ES-I3 (cell line): Measurements from ENCODE around the gene CDH15.
"Not testable (repeated sequence)": the region's sequence is repeated elsewhere in the genome, so short reads cannot be mapped to it uniquely, and the experiment has no call there.

Source experiments
- H3K36me3 ChIP-seq: 2 replicates; pipeline ENCODE4 v1.6.1; 2013; ENCODE audit warnings: mild to moderate bottlenecking, low read length, control low read depth, moderate library complexity; ENCODE audit not compliant: insufficient read depth
- H3K4me1 ChIP-seq: 2 replicates; pipeline ENCODE4 v1.6.1; 2013; ENCODE audit warnings: mild to moderate bottlenecking, control low read depth, low read length; ENCODE audit not compliant: insufficient read depth
- H3K9ac ChIP-seq: 2 replicates; pipeline ENCODE4 v1.6.1; 2013; ENCODE audit warnings: low read depth, mild to moderate bottlenecking, low read length, moderate library complexity
- H3K9me3 ChIP-seq: 2 replicates; pipeline ENCODE4 v1.6.1; 2013; ENCODE audit warnings: mild to moderate bottlenecking, low read length, moderate library complexity; ENCODE audit not compliant: control insufficient read depth, insufficient read depth

Gene CDH15

DNA sequence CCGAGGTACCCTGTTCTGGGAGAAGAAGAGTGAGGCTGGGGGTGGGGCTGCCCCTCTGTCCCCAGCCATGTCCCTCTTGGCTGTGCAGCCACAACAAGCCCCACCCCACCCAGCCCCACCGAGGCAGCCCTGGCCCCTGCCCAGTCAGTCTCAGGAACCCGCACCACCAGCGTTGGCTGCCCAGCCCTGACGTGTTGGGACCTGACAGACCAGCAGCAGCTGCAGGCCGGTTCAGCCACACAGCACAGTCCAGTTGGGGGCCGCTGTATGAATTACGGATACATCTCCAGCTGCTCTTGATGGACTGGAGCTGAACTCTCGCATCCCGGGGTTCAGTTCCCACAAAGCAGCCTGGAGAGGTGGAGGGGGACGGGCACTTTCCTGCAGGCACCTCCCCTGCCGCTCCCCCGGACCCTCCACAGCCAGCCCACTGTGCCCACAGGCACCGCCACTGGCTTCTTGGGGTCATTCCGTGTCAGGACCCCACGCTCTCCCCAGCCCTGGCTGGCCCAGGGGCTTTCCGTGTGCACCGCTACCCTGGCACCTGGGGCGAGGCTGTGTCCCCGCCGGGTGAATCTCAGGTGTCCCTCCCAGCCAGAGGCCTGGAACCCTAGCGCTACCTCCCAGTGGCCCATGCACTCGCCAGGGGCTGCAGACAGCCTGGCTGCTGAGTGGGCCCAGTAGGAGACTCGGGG, 7.1 kb downstream of the CDH15 start:
- H3K9ac ChIP-seq, result no peak overlapping the region

DNA sequence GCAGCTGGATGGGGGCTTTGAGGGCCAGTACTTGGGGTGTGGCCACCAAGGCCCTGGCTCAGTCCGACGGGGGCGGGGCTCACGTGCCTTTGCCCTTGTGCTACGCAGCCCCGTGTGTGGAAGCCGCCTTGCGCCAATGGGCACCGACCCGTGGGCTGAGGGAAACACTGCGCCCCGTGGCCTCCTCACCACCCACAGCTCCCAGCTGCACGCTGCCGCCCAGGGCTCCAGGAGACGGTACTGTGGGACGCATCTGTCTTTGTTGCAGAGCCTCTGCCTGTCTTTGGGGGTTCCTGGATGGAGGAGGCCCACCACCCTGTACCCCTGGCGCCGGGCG, 7.6 kb downstream of the CDH15 start:
- H3K36me3 ChIP-seq, result no peaks in the 10 kb centered on the region
- no peaks in the 10 kb centered on the region for H3K9me3 ChIP-seq
- H3K9ac ChIP-seq, result no peak overlapping the region
- no peaks in the 10 kb centered on the region for H3K4me1 ChIP-seq

More for the DNA sequence above, 7.1 kb downstream of the CDH15 start:
- Histone ChIP-seq H3K9me3 (no peaks in the 10 kb centered on the region), H3K36me3 (no peaks in the 10 kb centered on the region), H3K4me1 (peaks cover 4% of the 10 kb centered on the region; the same call in 1 of the 2 replicates)

DNA sequence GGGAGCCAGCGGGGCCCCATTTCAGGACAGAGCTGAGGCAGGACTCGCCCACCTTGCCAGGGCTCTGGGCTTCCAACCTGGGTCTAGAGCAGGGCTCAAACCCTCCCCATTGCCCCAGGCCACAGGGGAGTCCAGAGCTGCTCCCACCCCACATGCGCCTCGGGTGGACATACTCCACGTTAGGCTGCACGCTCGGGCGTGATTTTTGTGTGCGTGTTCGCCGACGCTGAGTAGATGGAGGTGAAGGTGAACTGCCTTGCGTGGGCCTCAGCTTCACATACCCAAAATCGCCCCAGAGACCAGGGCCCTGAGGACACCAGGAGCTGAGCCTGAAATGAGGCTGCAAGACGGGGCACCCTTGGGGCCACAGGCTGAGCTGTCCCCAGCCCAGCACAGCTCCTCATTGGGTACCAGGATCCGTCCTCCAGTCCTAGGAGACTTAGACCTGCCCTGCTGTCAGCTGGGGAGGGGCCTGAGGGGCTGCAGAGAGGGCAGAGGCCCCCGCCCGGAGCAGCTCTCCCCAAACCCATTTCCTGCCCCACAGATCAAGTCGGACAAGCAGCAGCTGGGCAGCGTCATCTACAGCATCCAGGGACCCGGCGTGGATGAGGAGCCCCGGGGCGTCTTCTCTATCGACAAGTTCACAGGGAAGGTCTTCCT, 8.2 kb downstream of the CDH15 start:
- Histone ChIP-seq H3K36me3 (no peaks in the 10 kb centered on the region), H3K9ac (no peak overlapping the region), H3K4me1 (no peaks in the 10 kb centered on the region), H3K9me3 (no peaks in the 10 kb centered on the region)

DNA sequence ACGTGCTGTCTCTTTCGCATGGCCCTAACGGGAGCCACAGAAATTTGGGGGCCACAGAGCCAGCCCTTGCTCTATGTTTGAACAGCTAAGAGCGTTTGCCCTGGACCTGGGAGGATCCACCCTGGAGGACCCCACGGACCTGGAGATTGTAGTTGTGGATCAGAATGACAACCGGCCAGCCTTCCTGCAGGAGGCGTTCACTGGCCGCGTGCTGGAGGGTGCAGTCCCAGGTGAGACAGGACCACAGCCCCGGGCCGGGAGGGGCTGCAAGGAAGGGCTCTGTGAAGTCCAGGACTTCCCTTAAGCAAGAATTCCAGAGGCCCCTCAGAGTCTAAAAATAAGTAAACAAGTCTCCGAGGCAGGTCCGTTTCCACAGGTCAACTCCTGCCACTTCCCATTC, 11.9 kb downstream of the CDH15 start:
- H3K9ac ChIP-seq, result no peak overlapping the region
- no peaks in the 10 kb centered on the region for H3K36me3 ChIP-seq
- no peaks in the 10 kb centered on the region for H3K4me1 ChIP-seq
- no peaks in the 10 kb centered on the region for H3K9me3 ChIP-seq

DNA sequence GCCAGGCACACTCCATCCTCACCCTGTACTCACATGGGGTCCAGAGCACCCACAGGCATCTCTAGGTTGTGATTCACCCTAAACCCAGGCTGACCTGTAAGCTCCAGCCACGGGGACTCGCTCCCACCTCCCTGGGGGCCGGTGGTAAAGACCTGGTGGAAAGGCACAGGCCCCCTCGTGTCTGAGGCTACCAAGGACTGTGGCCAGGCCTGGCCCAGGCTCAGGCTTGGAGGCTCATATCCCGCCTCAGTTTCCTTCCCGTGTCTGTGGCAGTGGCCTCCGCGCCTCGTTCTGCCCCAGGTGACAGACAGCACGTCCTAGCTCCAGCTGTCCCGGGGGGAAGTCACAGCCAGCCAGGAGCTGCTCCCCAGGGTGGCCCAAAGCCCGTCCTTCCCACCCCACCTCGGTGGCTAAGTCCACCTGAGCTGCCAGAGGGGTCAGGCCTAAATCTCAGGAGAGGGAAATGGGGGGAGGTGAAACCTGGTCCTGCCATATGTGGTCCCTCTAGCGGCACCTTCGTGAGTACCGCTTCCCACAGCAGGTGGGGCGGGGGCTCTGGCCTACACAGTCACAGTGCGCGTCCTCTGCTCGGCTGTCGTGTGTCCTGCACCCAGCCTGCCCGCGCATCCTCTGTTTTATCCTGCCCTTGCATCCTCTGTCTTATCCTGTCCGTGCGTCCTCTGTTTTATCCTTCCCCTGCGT, 12.6 kb downstream of the CDH15 start:
- Histone ChIP-seq H3K36me3 (no peaks in the 10 kb centered on the region), H3K4me1 (no peaks in the 10 kb centered on the region), H3K9ac (no peak overlapping the region), H3K9me3 (no peaks in the 10 kb centered on the region)

DNA sequence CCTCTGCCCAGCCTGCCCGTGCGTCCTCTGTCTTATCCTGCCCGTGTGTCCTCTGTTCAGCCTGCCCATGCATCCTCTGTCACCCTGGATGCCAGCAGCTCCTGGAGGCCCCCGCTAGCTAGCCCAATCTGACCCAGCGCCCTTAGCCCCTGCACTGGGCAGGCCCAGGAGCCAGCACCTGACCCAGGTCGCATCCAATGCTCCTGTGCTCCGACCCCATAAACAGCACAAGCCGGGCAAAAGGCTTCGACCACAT, 13.1 kb downstream of the CDH15 start:
- Histone ChIP-seq H3K9ac (no peak overlapping the region), H3K36me3 (no peaks in the 10 kb centered on the region), H3K4me1 (no peaks in the 10 kb centered on the region), H3K9me3 (no peaks in the 10 kb centered on the region)

DNA sequence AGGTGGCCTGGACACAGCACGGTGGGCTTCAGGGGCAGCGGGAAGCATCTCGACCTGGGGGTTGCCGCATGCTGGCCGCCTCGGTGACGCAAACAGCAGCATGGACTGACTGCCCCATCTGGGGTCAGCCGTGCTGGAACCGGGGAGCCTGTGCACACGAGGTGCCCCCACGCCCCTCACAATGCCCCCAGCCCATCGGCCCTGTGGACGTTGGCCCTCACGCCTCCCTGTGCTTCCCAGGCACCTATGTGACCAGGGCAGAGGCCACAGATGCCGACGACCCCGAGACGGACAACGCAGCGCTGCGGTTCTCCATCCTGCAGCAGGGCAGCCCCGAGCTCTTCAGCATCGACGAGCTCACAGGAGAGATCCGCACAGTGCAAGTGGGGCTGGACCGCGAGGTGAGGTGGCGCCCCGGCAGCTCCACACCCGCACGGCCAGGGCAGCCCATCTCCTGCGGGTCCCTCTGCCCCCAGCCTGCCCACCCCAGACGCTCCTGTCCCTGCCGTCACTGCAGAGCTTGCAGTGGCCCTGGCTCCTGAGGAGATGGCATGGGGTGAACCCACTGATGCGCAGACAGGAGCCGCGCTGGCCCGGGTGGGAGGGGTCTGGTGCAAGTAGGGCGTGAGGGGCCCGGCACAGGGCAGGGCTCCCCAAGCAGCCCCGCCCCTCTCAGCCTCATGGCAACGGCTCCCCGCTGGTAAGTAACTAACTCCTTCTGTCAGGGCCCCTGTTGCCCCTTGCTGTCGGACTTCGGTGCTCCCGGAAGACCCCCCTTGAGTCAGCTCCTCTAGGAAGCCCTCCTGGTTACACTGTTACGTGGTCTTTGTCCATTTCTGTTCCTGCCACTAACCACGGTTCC, 13.6 kb downstream of the CDH15 start:
- Histone ChIP-seq H3K9me3 (no peaks in the 10 kb centered on the region), H3K9ac (no peak overlapping the region), H3K4me1 (no peaks in the 10 kb centered on the region), H3K36me3 (no peaks in the 10 kb centered on the region)

DNA sequence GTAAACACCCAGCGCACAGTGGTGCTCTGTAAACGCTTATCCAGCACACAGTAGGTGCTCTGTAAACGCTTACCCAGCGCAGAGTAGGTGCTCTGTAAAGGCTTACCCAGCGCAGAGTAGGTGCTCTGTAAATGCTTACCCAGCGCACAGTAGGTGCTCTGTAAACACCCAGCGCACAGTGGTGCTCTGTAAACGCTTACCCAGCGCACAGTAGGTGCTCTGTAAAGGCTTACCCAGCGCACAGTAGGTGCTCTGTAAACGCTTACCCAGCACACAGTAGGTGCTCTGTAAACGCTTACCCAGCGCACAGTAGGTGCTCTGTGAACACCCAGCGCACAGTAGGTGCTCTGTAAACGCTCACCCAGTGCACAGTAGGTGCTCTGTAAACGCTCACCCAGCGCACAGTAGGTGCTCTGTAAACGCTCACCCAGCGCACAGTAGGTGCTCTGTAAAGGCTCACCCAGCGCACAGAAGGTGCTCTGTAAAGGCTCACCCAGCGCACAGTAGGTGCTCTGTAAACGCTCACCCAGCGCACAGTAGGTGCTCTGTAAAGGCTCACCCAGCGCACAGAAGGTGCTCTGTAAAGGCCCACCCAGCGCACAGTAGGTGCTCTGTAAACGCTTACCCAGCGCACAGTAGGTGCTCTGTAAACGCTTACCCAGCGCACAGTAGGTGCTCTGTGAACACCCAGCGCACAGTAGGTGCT, 14.5 kb downstream of the CDH15 start:
- H3K4me1 ChIP-seq, H3K36me3 ChIP-seq, H3K9ac ChIP-seq, H3K9me3 ChIP-seq: not testable (repeated sequence)

DNA sequence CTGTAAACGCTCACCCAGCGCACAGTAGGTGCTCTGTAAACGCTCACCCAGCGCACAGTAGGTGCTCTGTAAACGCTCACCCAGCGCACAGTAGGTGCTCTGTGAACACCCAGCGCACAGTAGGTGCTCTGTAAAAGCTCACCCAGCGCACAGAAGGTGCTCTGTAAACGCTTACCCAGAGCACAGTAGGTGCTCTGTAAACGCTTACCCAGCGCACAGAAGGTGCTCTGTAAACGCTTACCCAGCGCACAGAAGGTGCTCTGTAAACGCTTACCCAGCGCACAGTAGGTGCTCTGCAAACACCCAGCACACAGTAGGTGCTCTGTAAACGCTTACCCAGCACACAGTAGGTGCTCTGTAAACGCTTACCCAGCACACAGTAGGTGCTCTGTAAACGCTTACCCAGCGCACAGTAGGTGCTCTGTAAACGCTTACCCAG, 15.1 kb downstream of the CDH15 start:
- not testable (repeated sequence) for H3K9ac ChIP-seq, H3K9me3 ChIP-seq, H3K36me3 ChIP-seq, H3K4me1 ChIP-seq

DNA sequence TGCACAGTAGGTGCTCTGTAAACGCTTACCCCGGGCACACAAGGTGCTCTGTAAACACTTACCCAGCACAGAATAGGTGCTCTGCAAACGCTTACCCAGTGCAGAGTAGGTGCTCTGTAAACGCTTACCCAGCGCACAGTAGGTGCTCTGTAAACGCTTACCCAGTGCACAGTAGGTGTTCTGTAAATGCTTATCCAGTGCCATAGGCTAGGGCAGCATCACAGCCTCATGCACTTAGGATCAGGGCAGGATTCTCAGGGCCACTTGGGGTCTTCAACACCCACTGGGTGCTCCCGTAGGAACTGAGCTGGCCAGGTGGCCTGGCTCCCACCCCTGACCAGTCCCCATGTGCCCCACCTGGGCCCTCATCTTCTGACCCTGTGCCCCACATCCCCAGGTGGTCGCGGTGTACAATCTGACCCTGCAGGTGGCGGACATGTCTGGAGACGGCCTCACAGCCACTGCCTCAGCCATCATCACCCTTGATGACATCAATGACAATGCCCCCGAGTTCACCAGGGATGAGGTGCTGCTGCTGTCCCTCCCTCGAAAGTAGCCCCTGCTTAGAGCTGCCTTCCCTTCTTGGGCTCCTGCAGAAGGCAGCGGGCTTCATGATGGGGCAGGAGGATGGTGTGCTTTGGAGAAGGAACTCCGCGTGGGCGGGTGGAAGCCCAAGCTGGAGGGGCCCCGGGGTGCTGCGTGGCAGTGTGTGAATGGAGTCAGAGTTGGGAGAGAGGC, 15.7 kb downstream of the CDH15 start:
- H3K9me3 ChIP-seq, result no peaks in the 10 kb centered on the region
- no peaks in the 10 kb centered on the region for H3K4me1 ChIP-seq
- no peaks in the 10 kb centered on the region for H3K36me3 ChIP-seq
- H3K9ac ChIP-seq, result no peak overlapping the region

DNA sequence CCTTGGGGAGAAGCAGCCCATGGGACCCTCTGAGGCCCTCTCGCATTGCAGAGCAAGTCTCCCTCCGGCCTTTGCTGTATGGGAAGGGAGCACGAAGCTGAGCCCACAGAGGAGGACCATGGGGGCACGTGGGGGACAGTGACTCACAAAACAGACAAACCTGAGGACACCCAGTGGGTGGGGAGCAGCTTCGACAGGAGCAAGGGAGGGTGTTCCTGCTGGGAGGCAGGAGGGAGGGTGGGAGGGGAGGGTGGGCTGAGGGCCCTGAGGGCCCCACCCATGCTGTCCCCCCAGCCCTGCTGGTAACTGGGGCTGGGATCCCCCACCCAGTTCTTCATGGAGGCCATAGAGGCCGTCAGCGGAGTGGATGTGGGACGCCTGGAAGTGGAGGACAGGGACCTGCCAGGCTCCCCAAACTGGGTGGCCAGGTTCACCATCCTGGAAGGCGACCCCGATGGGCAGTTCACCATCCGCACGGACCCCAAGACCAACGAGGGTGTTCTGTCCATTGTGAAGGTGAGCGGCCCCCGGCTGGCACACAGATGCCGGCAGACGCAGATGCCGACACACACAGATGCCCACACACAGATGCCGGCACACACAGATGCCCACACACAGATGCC, 16.3 kb downstream of the CDH15 start:
- no peaks in the 10 kb centered on the region for H3K4me1 ChIP-seq
- H3K9me3 ChIP-seq, result no peaks in the 10 kb centered on the region
- no peak overlapping the region for H3K9ac ChIP-seq
- no peaks in the 10 kb centered on the region for H3K36me3 ChIP-seq

DNA sequence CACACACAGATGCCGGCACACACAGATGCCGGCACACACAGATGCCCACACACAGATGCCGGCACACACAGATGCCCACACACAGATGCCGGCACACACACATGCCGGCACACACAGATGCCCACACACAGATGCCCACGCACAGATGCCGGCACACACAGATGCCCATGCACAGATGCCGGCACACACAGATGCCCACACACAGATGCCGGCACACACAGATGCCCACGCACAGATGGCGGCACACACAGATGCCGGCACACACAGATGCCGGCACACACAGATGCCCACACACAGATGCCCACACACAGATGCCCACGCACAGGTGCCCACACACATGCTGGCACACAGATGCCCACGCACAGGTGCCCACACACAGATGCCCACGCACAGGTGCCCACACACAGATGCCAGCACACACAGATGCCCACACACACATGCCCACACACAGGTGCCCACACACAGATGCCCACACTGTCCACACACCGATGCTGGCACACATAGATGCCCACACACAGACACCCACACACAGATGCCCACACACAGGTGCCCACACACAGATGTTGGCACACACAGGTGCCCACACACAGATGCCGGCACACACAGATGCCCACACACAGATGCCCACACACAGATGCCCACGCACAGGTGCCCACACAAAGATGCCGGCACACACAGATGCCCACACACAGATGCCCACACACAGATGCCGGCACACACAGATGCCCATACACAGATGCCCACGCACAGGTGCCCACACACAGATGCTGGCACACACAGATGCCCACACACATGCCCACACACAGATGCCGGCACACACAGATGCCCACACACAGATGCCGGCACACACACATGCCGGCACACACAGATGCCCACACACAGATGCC, 17.2 kb downstream of the CDH15 start:
- not testable (repeated sequence) for H3K9me3 ChIP-seq, H3K9ac ChIP-seq, H3K4me1 ChIP-seq, H3K36me3 ChIP-seq
